Left ventricle myocardium inferior (tissue), 1 donor: Measurements from ENCODE around the gene MMP24. TPM values are rescaled to one million over a fixed set of nuclear protein-coding genes. Genes with fewer than 3 reads are reported as not detected.

Experiments used
- DNase-seq: peaks from one replicate; pipeline ENCODE4 v3.0.0-alpha.2; 2020
- H3K27ac ChIP-seq: fragments of 200-600 bp; replicated peaks from 2 replicates; pipeline ENCODE4 v1.8.0; 2021
- H3K27me3 ChIP-seq: fragments of 200-600 bp; 2 replicates; pipeline ENCODE4 v1.8.0; 2021; ENCODE audit warnings: low read depth
- H3K36me3 ChIP-seq: fragments of 200-600 bp; 2 replicates; pipeline ENCODE4 v1.8.0; 2021
- H3K4me1 ChIP-seq: fragments of 200-600 bp; 2 replicates; pipeline ENCODE4 v1.8.0; 2021
- H3K4me3 ChIP-seq: fragments of 200-600 bp; 2 replicates; pipeline ENCODE4 v1.8.0; 2021; ENCODE audit warnings: mild to moderate bottlenecking, moderate library complexity
- H3K9me3 ChIP-seq: fragments of 200-600 bp; replicated peaks from 2 replicates; pipeline ENCODE4 v1.8.0; 2021
- CTCF ChIP-seq: fragments of 200-600 bp; IDR thresholded peaks from 2 replicates; pipeline ENCODE4 v1.8.0; 2021; ENCODE audit warnings: antibody characterized with exemption, mild to moderate bottlenecking, borderline replicate concordance
- intact Hi-C: fragments of 100-400 bp; cut with micrococcal nuclease; formaldehyde crosslinking; loops from one replicate; pipeline ENCODE4 v1.11.0; 2022
- total RNA-seq: library from RNA; stranded (reverse); fragmentation: NEBNext Ultra II Directional; extraction: Animal tissue kit (Norgen Biotek cat#: 25700); gene quantifications from one replicate; pipeline ENCODE4 v1.2.1, GENCODE V29; 2021
- donor health status: DM: no; HTN: yes; CAD: no; lungs with severe emphysema.

The MMP24 gene
- total RNA-seq, 1 donor from 2014 or later: 0.25 TPM

- no peak for DNase-seq
- Histone ChIP-seq H3K27ac (no peak overlapping the region), H3K4me3 (no peak overlapping the region), H3K27me3 (no peaks in the 10 kb centered on the region), H3K9me3 (no peaks in the 10 kb centered on the region), H3K36me3 (peaks cover 21% of the 10 kb centered on the region), H3K4me1 (peaks cover 19% of the 10 kb centered on the region)
- intact Hi-C loops: no loop called here
- no peak for TF ChIP-seq CTCF
Observed at GRCh38 chr20:35316086-35316485, 89.6 kb downstream of the MMP24 start.

GRCh38 chr20:35317416-35318210 lies 91.1 kb downstream of the MMP24 start:
- intact Hi-C loops: no loop called here

GRCh38 chr20:35318502-35319157 lies 92.1 kb downstream of the MMP24 start:
- Histone ChIP-seq H3K9me3 (no peaks in the 10 kb centered on the region), H3K27me3 (no peaks in the 10 kb centered on the region), H3K36me3 (peaks cover 10% of the 10 kb centered on the region), H3K4me3 (no peak overlapping the region), H3K4me1 (peaks cover 19% of the 10 kb centered on the region), H3K27ac (peak overlapping the region; percentile 31)
- DNase-seq: no peak
- TF ChIP-seq CTCF: no peak
- intact Hi-C loops: no loop called here

More at GRCh38 chr20:35317416-35318210, 91.1 kb downstream of the MMP24 start:
- Histone ChIP-seq H3K27me3 (no peaks in the 10 kb centered on the region), H3K4me1 (peaks cover 19% of the 10 kb centered on the region), H3K36me3 (peaks cover 18% of the 10 kb centered on the region), H3K9me3 (no peaks in the 10 kb centered on the region), H3K27ac (no peak overlapping the region), H3K4me3 (no peak overlapping the region)
- DNase-seq: no peak
- TF ChIP-seq CTCF: no peak

GRCh38 chr20:35319192-35319870 lies 92.8 kb downstream of the MMP24 start:
- H3K27ac ChIP-seq: no peak overlapping the region

More at GRCh38 chr20:35319192-35319870, 92.8 kb downstream of the MMP24 start:
- Histone ChIP-seq H3K9me3 (no peaks in the 10 kb centered on the region), H3K36me3 (peaks cover 4% of the 10 kb centered on the region), H3K4me1 (peaks cover 19% of the 10 kb centered on the region), H3K4me3 (no peak overlapping the region), H3K27me3 (no peaks in the 10 kb centered on the region)
- intact Hi-C loops: no loop called here
- no peak for TF ChIP-seq CTCF
- no peak for DNase-seq
